NCI-H146 treated with DMSO at 0.1 percent for 48 hours (cell line): ENCODE data around the gene ZNF326.
"Not testable (repeated sequence)": the region's sequence is repeated elsewhere in the genome, so short reads cannot be mapped to it uniquely, and the experiment has no call there.

Experiments
- DNase-seq: peaks from one replicate; lab custom pipeline; 2025; ENCODE audit not compliant: unreplicated experiment; lab: John Stamatoyannopoulos, UW

Gene ZNF326

DNA sequence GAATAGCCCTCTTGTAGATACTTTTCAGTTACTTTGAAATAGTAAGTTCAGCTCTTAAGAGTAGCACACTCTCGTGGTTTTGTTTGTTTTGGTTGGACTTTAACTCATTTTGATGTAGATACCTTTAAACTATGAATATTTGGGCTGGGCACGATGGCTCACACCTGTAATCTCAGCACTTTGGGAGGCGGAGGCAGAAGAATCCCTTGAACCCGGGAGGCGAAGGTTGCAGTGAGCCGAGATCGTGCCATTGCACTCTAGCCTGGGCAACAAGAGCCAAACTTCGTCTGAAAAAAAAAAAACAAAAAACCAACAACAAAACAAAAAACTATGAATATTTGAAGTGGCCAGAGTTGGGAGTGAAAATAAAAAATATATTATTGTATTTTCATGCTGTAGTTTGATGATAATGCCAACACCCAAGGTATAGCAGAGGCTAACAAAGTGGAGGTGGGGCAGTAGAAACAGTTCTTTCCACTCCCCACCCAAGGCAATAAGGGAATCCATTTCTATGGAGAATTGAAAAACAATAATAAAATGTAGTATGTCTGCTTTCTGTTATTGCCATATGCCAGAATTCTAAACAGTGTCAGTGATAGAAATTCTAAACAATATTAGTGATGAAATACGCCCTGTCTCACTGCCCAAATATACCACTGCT is 1.7 kb downstream of the ZNF326 start:
- no peak for DNase-seq

DNA sequence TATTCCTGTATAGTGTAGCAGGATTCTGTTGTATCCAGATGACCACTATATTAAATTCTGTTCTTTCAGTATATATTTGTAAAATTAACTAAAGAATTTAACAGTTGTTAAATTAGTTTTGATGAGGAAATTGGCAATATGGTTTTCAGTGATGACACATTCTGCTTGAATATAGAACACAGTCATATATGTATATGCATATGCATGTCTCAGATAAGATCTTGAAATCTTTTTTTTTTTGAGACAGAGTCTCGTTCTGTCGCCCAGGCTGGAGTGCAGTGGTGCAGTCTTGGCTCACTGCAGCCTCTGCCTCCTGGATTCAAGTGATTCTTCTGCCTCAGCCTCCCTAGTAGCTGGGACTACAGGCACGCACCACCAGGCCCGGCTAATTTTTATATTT is 2.2 kb downstream of the ZNF326 start:
- not testable (repeated sequence) for DNase-seq

GRCh38 chr1:89998306-89998705 is 3.4 kb downstream of the ZNF326 start:
- DNase-seq = no peak

DNA sequence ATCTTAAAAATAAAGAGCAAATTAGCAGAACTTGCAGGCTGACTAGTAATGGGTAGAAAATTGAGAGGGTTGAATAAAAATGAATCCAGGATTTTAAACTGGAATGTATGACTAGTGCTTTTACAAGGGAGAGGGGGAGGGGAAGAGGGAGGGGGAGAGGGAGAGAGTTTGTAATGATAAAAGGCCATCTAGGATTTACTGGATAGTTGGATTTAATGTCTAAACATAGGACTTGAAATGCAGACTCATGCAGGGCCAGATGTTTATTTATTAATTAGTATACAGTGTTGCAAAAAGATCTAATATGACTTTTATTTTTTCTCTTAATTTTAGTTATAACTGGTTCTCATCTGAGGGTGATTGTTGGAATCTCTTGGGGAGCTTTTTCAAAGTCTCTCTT is 4.3 kb downstream of the ZNF326 start:
- no peak for DNase-seq

GRCh38 chr1:89999628-90000027 is 4.7 kb downstream of the ZNF326 start:
- peak; percentile 5 for DNase-seq

DNA sequence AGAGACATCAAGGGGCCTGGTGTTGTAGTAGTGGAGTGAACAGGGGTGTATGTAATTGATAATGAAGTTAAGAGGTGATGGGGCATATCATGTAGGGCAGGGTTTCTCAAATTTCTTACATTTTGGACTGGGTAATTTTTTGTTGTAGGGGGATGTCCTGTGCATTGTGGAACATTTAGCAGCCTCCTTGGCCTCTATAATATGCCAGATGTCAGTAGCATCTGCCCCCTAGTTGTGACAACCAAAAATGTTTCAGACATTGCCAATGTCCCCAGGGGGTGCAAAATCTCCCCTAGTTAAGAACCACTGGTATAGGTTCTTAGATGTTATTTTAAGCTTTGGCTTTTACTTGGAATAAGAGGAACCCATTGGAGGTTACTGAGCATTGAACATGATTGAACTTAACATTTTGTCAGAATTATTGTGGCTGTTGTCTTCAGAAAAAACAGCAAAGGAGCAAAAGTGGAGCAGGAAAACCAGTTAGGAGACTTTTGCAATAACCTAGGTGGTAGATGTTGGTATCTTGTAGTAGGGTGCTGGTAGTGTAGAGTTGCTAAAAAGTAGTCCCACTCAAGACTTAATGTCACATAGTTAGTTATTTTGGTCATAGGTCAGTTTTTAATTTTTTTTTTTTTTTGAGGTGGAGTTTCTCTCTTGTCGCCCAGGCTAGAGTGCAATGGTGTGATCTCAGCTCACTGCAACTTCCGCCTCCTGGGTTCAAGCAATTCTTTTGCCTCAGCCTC is 6.2 kb downstream of the ZNF326 start:
- no peak for DNase-seq

GRCh38 chr1:90007979-90008404 is 13.1 kb downstream of the ZNF326 start:
- no peak for DNase-seq

DNA sequence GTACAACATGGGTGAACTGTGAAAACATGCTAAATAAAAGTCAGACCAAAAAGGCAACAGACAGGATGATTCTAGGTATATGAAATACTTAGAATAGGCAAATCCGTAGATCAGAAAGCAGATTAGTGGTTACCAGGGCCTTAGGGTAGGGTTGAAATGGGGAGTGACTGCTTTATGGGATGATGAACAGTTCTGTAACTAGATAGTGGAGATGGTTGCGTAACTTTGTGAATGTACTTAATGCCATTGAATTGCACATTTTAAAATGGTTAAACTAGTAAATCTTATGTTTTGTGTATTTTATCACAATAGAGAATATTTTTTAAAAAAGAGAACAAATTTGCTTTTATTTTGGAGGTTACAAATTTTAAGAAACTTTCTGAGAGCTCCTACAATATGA is 17.4 kb downstream of the ZNF326 start:
- DNase-seq = no peak

DNA sequence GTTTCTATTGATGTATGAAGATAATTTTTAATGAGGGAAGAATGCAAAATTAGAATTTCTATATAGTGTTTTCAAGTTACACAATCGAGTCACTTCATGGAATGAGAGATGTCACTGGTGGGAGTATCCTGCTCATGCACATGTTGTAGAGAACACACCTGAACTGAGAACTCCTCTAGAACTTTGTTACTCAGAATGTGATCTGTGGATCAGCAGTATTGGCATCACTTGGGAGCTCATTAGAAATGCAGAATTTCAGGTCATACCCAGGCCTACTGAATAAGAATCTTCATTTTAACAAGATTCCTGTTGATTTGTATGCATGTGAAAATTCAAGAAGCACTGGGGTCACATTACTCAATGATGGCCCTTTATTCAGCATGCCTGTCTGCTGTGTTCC is 28.8 kb downstream of the ZNF326 start:
- DNase-seq = no peak

DNA sequence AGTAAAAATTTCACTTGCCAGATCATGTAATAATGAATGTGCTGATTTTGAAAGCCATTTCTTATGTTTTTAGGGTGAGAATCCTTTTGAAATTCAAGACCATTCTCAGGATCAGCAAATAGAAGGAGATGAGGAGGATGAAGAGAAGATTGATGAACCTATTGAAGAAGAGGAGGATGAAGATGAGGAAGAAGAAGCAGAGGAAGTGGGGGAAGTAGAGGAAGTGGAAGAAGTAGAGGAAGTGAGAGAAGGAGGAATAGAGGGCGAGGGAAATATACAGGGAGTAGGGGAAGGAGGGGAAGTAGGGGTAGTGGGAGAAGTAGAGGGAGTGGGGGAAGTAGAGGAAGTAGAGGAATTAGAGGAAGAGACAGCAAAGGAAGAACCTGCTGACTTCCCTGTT is 32.4 kb downstream of the ZNF326 start:
- DNase-seq = no peak

- DNase-seq = no peak
These were observed 44.7 kb downstream of the ZNF326 start for GRCh38 chr1:90039652-90040051.

GRCh38 chr1:90043586-90043985 is 48.7 kb downstream of the ZNF326 start:
- DNase-seq = no peak

DNA sequence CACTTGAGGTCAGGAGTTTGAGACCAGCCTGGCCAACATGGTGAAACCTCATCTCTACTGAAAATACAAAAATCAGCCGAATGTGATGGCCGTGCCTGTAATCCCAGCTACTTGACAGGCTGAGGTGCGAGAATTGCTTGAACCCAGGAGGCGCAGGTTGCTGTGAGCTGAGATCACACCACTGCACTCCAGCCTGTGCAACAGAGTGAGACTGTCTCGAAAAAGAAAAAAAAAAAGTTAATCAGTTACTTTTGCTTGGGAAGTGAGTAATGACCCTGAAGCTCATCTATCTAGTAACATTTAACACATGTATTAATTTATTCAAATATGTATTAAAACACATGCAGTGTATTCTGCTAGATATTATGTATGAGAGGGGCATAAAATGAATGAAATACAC is 49.4 kb downstream of the ZNF326 start:
- DNase-seq = no peak

GRCh38 chr1:90045853-90046563 is 51.1 kb downstream of the ZNF326 start:
- peak; percentile 6 for DNase-seq

DNA sequence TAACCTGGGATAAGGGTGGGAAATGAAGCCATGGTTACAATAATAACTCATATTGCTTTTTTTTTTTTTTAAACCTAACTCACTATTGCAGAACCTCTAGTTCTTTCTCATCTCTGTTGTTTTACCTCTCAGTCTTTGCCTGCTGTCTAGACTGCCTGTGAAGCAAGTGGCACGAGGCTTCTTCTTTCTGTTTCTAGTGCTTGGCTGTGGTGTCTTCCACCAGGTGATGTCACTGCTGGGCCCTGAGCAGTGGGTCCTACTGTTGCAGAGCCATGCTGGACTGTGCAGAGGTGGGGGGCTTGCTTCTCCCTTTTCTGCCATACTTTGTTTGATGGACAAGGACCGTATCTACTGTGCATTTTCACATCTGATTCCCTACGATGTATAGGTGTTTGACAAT is 51.7 kb downstream of the ZNF326 start:
- no peak for DNase-seq

GRCh38 chr1:90048043-90048442 is 53.1 kb downstream of the ZNF326 start:
- no peak for DNase-seq

- not testable (repeated sequence) for DNase-seq
These were observed 68.1 kb downstream of the ZNF326 start for GRCh38 chr1:90062700-90063643.

DNA sequence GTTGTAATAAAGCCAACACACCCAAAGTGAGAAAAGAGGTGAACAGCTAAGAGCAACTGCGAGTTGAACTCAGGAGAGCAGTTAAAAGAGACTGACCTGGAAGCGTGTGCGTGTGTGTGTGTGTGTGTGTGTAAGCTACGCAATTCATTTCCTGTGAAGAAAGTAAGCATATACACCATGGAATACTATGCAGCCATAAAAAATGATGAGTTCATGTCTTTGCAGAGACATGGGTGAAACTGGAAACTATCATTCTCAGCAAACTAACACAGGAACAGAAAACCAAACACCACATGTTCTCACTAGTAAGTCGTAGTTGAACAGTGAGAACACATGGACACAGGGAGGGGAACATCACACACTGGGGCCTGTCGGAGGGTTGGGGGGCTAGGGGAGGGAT is 69.2 kb downstream of the ZNF326 start:
- not testable (repeated sequence) for DNase-seq

DNA sequence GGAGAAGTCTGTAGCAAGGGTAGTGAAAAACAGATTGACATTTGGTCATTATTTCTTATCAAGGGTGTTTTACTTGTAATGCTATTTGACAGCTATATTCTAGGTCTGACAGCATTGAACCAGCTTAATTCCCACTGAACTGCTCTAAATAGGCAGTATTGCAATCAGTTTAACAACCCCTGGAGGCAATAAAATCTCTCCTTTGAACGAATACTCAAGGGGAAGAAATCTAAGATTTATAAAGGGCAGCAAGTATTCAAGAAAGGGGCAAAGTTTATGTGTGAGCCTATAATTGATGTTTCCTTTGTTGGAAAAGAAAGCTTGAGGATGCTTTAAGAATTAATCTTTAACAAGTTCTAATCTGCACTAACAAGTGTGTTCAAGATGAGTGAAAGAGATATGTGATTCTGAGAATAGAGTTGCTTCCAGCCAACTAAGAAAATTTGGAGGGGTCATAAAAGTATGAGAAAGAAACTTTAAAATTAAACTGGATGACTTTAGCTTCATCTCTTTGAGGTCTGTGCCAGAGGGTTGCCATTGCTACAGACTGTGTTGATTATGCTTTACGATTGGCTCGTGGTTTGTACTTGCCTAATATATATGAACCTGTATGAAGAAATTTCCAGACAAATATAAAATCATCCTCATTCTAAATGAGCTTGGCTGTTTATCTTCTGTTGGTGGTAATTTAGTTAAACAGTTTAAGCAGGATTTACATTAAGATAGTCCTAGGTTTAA is 72.5 kb downstream of the ZNF326 start:
- DNase-seq = no peak

DNA sequence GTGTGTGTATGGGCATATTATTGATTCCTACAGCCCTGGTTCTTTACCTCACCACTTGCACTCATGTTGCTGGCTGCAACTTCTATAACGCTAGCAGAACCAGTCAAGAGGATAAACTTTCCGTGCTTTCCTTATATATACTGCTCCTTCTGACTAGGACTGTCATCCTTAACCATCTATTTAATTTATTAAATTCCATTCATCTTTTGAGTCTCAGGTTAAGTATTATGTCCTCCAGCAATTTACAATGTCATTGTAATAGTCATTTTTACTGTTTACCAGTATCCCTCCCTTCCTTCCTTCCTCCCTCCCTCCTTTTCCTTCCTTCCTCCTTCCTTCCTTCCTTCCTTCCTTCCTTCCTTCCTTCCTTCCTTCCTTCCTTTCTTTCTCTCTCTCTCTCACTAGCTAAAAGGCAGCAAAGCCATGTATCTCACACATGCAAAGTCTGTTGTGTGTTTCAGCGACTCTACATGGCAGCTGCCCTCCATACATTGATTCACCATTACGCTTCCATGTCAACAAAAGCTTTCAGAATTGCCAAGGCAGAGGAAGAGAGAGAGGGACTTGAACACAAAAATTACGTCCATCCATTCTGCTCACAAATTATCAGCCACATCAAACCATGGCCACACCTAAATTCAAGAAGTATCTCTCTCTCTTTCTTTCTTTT is 73.8 kb downstream of the ZNF326 start:
- DNase-seq = no peak
